DMS153 (cell line): Measurements from ENCODE around the gene CBLL1.

Experiments
- DNase-seq: peaks from one replicate; lab custom pipeline; 2025; lab: John Stamatoyannopoulos, UW

CBLL1 gene

GRCh38 chr7:107743567-107744344 lies at the start of gene CBLL1:
TSS of gene CBLL1 (plus strand) at chr7:107744142. CDS start at chr7:107744164, 22 bp downstream.
- DNase-seq, result peak; percentile 90

GRCh38 chr7:107694386-107694785 lies 49.6 kb upstream of the CBLL1 start:
- DNase-seq, result no peak

GRCh38 chr7:107696330-107696946 lies 47.5 kb upstream of the CBLL1 start:
- DNase-seq, result no peak

GRCh38 chr7:107697321-107698049 lies 46.5 kb upstream of the CBLL1 start:
- DNase-seq, result no peak

- no peak for DNase-seq
These were observed 43.4 kb upstream of the CBLL1 start for GRCh38 chr7:107700570-107700969.

GRCh38 chr7:107701191-107701590 lies 42.8 kb upstream of the CBLL1 start:
- DNase-seq, result no peak

GRCh38 chr7:107703219-107703618 lies 40.7 kb upstream of the CBLL1 start:
- DNase-seq, result no peak

GRCh38 chr7:107703872-107704271 lies 40.1 kb upstream of the CBLL1 start:
- DNase-seq, result no peak

GRCh38 chr7:107708956-107709355 lies 35.0 kb upstream of the CBLL1 start:
- no peak for DNase-seq

GRCh38 chr7:107711301-107711700 lies 32.6 kb upstream of the CBLL1 start:
- no peak for DNase-seq

- DNase-seq, result peak; percentile 65
These were observed 31.9 kb upstream of the CBLL1 start for GRCh38 chr7:107712025-107712424.

- DNase-seq, result no peak
These were observed 31.0 kb upstream of the CBLL1 start for GRCh38 chr7:107712896-107713295.

- DNase-seq, result no peak
These were observed 28.4 kb upstream of the CBLL1 start for GRCh38 chr7:107715531-107715930.

- DNase-seq, result no peak
These were observed 25.3 kb upstream of the CBLL1 start for GRCh38 chr7:107718456-107719193.

- no peak for DNase-seq
These were observed 22.7 kb upstream of the CBLL1 start for GRCh38 chr7:107721286-107721685.

- DNase-seq, result no peak
These were observed 20.7 kb upstream of the CBLL1 start for GRCh38 chr7:107723255-107723654.

GRCh38 chr7:107725138-107725740 lies 18.7 kb upstream of the CBLL1 start:
- peak; percentile 43 for DNase-seq

GRCh38 chr7:107726356-107727130 lies 17.4 kb upstream of the CBLL1 start:
- no peak for DNase-seq

GRCh38 chr7:107728276-107728675 lies 15.7 kb upstream of the CBLL1 start:
- DNase-seq, result no peak

GRCh38 chr7:107742678-107743566 lies 1.0 kb upstream of the CBLL1 start:
- peak; percentile 80 for DNase-seq
